ENCODE results near the gene PMPCA. TPM values are rescaled to one million over a fixed set of nuclear protein-coding genes. Genes with fewer than 3 reads are reported as not detected.
A peak's percentile ranks its signal among the peaks of the same experiment; 100 is the strongest.

The PMPCA gene
- total RNA-seq, 1 experiment from 2014 or later, result 103 TPM

DNA sequence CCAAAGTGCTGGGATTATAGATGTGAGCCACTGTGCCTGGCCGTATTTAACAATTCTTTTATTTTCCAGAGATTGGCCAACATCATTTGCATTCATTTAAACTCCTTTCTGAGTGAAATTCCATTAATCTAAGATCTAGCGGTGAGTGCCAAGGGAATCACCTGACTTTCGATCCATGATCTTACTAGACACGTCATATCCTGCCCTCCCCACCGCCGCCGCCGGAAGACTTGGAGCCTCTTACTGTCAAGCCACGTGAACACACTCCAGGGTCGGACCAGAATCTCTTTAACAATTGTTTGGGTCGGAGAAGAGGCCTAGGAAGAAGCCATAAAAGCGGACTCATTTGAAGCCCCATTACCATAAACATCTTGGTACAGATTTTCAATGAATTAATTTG is 16.3 kb downstream of the PMPCA start:
- Mint-ChIP-seq H3K27me3 (ENCODE audit: low read depth) (no peaks in the 10 kb centered on the region), H3K9me3 (no peaks in the 10 kb centered on the region), H3K36me3 (peaks cover 8% of the 10 kb centered on the region), H3K4me3 (no peak overlapping the region), H3K27ac (no peak overlapping the region), H3K4me1 (no peaks in the 10 kb centered on the region)
- CTCF ChIA-PET, result no interaction called here
- no peak for DNase-seq (ENCODE audit: low spot score)
- TF ChIP-seq TEAD1 (CRISPR knock-in tag; IDR thresholded peaks at IDR 0.05) (no peak), JUN (CRISPR knock-in tag; IDR thresholded peaks at IDR 0.05) (no peak), RORB (CRISPR knock-in tag; IDR thresholded peaks at IDR 0.05) (no peak), NFE2L1 (CRISPR knock-in tag; IDR thresholded peaks at IDR 0.05) (no peak), ETV6 (CRISPR knock-in tag; IDR thresholded peaks at IDR 0.05) (no peak)
- ATAC-seq, result no peak
- POLR2A ChIA-PET, result no interaction called here

DNA sequence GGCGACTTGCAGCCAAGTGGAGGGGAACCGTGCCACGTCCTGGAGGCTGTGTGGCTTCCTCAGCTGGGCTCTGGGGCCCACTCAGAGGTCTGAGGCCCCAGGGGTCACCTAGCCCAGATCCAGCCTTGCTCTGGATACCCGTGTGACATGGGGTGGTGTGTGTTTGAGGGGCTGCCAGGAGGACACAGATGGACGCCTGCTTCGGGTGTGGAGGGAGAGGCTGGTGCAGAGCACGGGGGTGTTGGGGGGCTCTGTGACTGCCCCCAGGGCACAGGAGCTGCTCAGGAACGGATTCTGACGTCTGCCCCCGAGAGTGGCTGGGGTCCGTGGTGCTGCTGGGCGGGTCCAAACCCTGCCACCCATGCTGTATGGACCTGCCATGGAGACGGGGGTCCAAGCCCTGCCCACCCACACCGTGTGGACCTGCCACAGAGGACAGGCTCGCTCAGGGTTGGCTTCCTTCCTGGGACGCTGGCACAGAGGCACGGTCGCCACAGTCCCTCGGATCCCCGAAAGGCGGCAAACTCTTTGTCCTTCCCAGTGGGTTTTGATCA is 18.7 kb downstream of the PMPCA start:
- ChIA-PET CTCF (interaction anchor here (0.8 to 1.3 kb wide), 3 partner anchors 28 to 90 kb away, joined by 3 to 5 read pairs (median 5); no protein-coding TSS in a partner anchor), POLR2A (no interaction called here)
- ATAC-seq, result no peak
- Mint-ChIP-seq H3K27ac (peak overlapping the region; percentile 41; the same call in 1 of the 2 replicates), H3K36me3 (no peaks in the 10 kb centered on the region), H3K4me3 (no peak overlapping the region), H3K27me3 (ENCODE audit: low read depth) (no peaks in the 10 kb centered on the region), H3K9me3 (no peaks in the 10 kb centered on the region), H3K4me1 (no peaks in the 10 kb centered on the region)
- no peak for DNase-seq (ENCODE audit: low spot score)
- TF ChIP-seq HMGA2 (CRISPR knock-in tag; IDR thresholded peaks at IDR 0.05) (no peak), ETV6 (CRISPR knock-in tag; IDR thresholded peaks at IDR 0.05) (no peak), EMX1 (CRISPR knock-in tag; IDR thresholded peaks at IDR 0.05) (no peak), TCF7 (CRISPR knock-in tag; IDR thresholded peaks at IDR 0.05; ENCODE audit: low read depth) (no peak)

DNA sequence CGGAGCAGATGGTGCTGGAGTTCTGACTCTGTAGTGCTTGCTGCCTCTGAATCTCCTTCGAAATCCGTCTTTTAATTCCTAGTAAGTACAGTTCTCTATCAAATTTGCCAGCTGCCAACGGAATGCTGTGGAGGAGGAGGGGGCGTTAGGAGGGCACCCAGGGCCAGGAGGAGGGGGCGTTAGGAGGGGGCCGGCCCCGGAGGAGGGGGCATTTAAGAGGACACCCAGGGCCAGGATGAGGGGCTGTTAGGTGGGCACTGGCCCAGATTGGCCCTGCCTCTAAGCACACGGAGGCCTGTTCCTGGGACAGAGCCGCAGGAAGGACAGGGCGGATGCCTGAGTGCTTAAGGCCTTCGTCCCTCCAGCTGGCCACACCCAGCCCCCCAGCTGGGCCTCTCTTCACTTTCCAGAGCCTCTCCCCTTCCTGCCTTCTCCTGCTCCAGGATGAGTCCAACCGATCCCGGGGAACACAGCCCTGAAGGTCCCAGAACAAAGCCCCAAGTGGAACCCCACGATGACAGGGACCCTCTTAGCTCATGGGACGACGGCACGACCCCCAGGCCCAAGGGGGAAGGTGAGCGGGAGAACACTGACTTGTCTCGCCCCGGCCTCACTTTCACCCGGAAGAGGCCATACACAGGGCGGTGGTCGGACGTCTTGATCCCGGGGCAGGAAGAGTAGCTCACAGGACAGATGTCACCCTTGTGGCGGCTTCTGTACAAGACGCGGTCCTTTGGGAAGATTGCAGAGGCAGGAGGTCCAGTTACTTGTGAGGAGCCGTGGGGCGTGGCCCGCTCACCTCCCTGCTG is 19.4 kb downstream of the PMPCA start:
- H3K36me3 Mint-ChIP-seq, result no peaks in the 10 kb centered on the region
- CTCF ChIA-PET, result interaction anchor here (0.8 to 1.3 kb wide), 6 partner anchors 9 to 214 kb away, joined by 3 to 5 read pairs (median 3); no protein-coding TSS in a partner anchor
- H3K27me3 Mint-ChIP-seq (ENCODE audit: low read depth), result no peaks in the 10 kb centered on the region
- DNase-seq (ENCODE audit: low spot score) (no peak), ATAC-seq (no peak)
- no peaks in the 10 kb centered on the region for H3K4me1 Mint-ChIP-seq
- no peak overlapping the region for H3K4me3 Mint-ChIP-seq
- no peaks in the 10 kb centered on the region for H3K9me3 Mint-ChIP-seq
- peak overlapping the region; percentile 41; the same call in 1 of the 2 replicates for H3K27ac Mint-ChIP-seq
- POLR2A ChIA-PET, result no interaction called here
- no peak for TF ChIP-seq PRDM15 (CRISPR knock-in tag; IDR thresholded peaks at IDR 0.05)
- no peak for TF ChIP-seq OVOL2 (CRISPR knock-in tag; IDR thresholded peaks at IDR 0.05; ENCODE audit: borderline replicate concordance)
- TF ChIP-seq, protein P1, sequence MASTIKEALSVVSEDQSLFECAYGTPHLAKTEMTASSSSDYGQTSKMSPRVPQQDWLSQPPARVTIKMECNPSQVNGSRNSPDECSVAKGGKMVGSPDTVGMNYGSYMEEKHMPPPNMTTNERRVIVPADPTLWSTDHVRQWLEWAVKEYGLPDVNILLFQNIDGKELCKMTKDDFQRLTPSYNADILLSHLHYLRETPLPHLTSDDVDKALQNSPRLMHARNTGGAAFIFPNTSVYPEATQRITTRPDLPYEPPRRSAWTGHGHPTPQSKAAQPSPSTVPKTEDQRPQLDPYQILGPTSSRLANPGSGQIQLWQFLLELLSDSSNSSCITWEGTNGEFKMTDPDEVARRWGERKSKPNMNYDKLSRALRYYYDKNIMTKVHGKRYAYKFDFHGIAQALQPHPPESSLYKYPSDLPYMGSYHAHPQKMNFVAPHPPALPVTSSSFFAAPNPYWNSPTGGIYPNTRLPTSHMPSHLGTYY (CRISPR knock-in tag; IDR thresholded peaks at IDR 0.05), result no peak
- no peak for TF ChIP-seq SMAD3 (CRISPR knock-in tag; IDR thresholded peaks at IDR 0.05; ENCODE audit: borderline replicate concordance)
- TF ChIP-seq, protein P2, sequence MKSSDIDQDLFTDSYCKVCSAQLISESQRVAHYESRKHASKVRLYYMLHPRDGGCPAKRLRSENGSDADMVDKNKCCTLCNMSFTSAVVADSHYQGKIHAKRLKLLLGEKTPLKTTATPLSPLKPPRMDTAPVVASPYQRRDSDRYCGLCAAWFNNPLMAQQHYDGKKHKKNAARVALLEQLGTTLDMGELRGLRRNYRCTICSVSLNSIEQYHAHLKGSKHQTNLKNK (CRISPR knock-in tag; IDR thresholded peaks at IDR 0.05), result no peak
- TF ChIP-seq ZNF423 (CRISPR knock-in tag; IDR thresholded peaks at IDR 0.05), result no peak
- TF ChIP-seq, protein P3, sequence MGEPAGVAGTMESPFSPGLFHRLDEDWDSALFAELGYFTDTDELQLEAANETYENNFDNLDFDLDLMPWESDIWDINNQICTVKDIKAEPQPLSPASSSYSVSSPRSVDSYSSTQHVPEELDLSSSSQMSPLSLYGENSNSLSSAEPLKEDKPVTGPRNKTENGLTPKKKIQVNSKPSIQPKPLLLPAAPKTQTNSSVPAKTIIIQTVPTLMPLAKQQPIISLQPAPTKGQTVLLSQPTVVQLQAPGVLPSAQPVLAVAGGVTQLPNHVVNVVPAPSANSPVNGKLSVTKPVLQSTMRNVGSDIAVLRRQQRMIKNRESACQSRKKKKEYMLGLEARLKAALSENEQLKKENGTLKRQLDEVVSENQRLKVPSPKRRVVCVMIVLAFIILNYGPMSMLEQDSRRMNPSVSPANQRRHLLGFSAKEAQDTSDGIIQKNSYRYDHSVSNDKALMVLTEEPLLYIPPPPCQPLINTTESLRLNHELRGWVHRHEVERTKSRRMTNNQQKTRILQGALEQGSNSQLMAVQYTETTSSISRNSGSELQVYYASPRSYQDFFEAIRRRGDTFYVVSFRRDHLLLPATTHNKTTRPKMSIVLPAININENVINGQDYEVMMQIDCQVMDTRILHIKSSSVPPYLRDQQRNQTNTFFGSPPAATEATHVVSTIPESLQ (CRISPR knock-in tag; IDR thresholded peaks at IDR 0.05), result no peak
- TF ChIP-seq, protein P4, sequence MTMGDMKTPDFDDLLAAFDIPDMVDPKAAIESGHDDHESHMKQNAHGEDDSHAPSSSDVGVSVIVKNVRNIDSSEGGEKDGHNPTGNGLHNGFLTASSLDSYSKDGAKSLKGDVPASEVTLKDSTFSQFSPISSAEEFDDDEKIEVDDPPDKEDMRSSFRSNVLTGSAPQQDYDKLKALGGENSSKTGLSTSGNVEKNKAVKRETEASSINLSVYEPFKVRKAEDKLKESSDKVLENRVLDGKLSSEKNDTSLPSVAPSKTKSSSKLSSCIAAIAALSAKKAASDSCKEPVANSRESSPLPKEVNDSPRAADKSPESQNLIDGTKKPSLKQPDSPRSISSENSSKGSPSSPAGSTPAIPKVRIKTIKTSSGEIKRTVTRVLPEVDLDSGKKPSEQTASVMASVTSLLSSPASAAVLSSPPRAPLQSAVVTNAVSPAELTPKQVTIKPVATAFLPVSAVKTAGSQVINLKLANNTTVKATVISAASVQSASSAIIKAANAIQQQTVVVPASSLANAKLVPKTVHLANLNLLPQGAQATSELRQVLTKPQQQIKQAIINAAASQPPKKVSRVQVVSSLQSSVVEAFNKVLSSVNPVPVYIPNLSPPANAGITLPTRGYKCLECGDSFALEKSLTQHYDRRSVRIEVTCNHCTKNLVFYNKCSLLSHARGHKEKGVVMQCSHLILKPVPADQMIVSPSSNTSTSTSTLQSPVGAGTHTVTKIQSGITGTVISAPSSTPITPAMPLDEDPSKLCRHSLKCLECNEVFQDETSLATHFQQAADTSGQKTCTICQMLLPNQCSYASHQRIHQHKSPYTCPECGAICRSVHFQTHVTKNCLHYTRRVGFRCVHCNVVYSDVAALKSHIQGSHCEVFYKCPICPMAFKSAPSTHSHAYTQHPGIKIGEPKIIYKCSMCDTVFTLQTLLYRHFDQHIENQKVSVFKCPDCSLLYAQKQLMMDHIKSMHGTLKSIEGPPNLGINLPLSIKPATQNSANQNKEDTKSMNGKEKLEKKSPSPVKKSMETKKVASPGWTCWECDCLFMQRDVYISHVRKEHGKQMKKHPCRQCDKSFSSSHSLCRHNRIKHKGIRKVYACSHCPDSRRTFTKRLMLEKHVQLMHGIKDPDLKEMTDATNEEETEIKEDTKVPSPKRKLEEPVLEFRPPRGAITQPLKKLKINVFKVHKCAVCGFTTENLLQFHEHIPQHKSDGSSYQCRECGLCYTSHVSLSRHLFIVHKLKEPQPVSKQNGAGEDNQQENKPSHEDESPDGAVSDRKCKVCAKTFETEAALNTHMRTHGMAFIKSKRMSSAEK (CRISPR knock-in tag; IDR thresholded peaks at IDR 0.05; ENCODE audit: borderline replicate concordance), result no peak
- no peak for TF ChIP-seq RELA (CRISPR knock-in tag; IDR thresholded peaks at IDR 0.05; ENCODE audit: borderline replicate concordance)
- TF ChIP-seq TP53 (CRISPR knock-in tag; IDR thresholded peaks at IDR 0.05), result no peak
- TF ChIP-seq ATF1 (CRISPR knock-in tag; IDR thresholded peaks at IDR 0.05), result no peak
- TF ChIP-seq NR3C1 (CRISPR knock-in tag; conservative IDR thresholded peaks at IDR 0.05; ENCODE audit: low read depth), result no peak
